Measurements from ENCODE around the gene FSCN2. TPM values are rescaled to one million over a fixed set of nuclear protein-coding genes. Genes with fewer than 3 reads are reported as not detected.

Gene FSCN2
- total RNA-seq, 2 donors from 2014 or later = 1.0 to 1.8 TPM

- peaks cover 19% of the 10 kb centered on the region for H3K4me1 Mint-ChIP-seq
- peaks cover 33% of the 10 kb centered on the region for H3K27me3 Mint-ChIP-seq (ENCODE audit: insufficient read depth)
- no peaks in the 10 kb centered on the region for H3K9me3 Mint-ChIP-seq
- Histone ChIP-seq H3K9me3 (ENCODE audit: control insufficient read depth, low read length) (no peaks in the 10 kb centered on the region), H3K9ac (ENCODE audit: extremely low read depth, low read length, poor library complexity, severe bottlenecking) (no peak overlapping the region), H3K36me3 (ENCODE audit: control insufficient read depth, insufficient read depth, low read length) (peaks cover 8% of the 10 kb centered on the region), H3K27me3 (ENCODE audit: control insufficient read depth, insufficient read depth, low read length, poor library complexity, severe bottlenecking) (peaks cover 8% of the 10 kb centered on the region), H3K4me3 (ENCODE audit: low read length) (peak overlapping the region; percentile 71), H3K27ac (ENCODE audit: low read depth, low read length) (no peak overlapping the region), H3K4me1 (ENCODE audit: control insufficient read depth, insufficient read depth, low read length) (peaks cover 17% of the 10 kb centered on the region)
- 71 to 84% methylated on average over 7 to 14 of the region's 14 CpGs for WGBS, 2 experiments (ENCODE audit: insufficient coverage in 1 of 2, insufficient read length in 1 of 2)
- H3K36me3 Mint-ChIP-seq (ENCODE audit: low read depth) = peaks cover 5% of the 10 kb centered on the region
- peak overlapping the region; percentile 43 for H3K4me3 Mint-ChIP-seq
- no peak for DNase-seq
- H3K27ac Mint-ChIP-seq = no peak overlapping the region
- TF ChIP-seq, protein P1, sequence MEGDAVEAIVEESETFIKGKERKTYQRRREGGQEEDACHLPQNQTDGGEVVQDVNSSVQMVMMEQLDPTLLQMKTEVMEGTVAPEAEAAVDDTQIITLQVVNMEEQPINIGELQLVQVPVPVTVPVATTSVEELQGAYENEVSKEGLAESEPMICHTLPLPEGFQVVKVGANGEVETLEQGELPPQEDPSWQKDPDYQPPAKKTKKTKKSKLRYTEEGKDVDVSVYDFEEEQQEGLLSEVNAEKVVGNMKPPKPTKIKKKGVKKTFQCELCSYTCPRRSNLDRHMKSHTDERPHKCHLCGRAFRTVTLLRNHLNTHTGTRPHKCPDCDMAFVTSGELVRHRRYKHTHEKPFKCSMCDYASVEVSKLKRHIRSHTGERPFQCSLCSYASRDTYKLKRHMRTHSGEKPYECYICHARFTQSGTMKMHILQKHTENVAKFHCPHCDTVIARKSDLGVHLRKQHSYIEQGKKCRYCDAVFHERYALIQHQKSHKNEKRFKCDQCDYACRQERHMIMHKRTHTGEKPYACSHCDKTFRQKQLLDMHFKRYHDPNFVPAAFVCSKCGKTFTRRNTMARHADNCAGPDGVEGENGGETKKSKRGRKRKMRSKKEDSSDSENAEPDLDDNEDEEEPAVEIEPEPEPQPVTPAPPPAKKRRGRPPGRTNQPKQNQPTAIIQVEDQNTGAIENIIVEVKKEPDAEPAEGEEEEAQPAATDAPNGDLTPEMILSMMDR (conservative IDR thresholded peaks at IDR 0.05) = no peak
Observed at GRCh38 chr17:81520021-81520901, 7.9 kb upstream of the FSCN2 start.

- TF ChIP-seq, protein P1 (conservative IDR thresholded peaks at IDR 0.05) = peak; percentile 72
- H3K27ac ChIP-seq (ENCODE audit: low read depth, low read length) = no peak overlapping the region
- H3K27me3 Mint-ChIP-seq (ENCODE audit: insufficient read depth) = peaks cover 42% of the 10 kb centered on the region
- H3K36me3 Mint-ChIP-seq (ENCODE audit: low read depth) = no peaks in the 10 kb centered on the region
- peaks cover 8% of the 10 kb centered on the region for H3K27me3 ChIP-seq (ENCODE audit: control insufficient read depth, insufficient read depth, low read length, poor library complexity, severe bottlenecking)
- H3K4me3 ChIP-seq (ENCODE audit: low read length) = no peak overlapping the region
- H3K9ac ChIP-seq (ENCODE audit: extremely low read depth, low read length, poor library complexity, severe bottlenecking) = no peak overlapping the region
- H3K4me1 ChIP-seq (ENCODE audit: control insufficient read depth, insufficient read depth, low read length) = peaks cover 9% of the 10 kb centered on the region
- H3K9me3 Mint-ChIP-seq = no peaks in the 10 kb centered on the region
- no peak overlapping the region for H3K4me3 Mint-ChIP-seq
- H3K4me1 Mint-ChIP-seq = peaks cover 8% of the 10 kb centered on the region
- 73 to 74% methylated on average over 15 to 25 of the region's 26 CpGs for WGBS, 2 experiments (ENCODE audit: insufficient coverage in 1 of 2, insufficient read length in 1 of 2)
- no peaks in the 10 kb centered on the region for H3K36me3 ChIP-seq (ENCODE audit: control insufficient read depth, insufficient read depth, low read length)
- H3K9me3 ChIP-seq (ENCODE audit: control insufficient read depth, low read length) = no peaks in the 10 kb centered on the region
- H3K27ac Mint-ChIP-seq = no peak overlapping the region
- DNase-seq = peak; percentile 95
Observed at GRCh38 chr17:81522491-81523401, 5.4 kb upstream of the FSCN2 start.

DNA sequence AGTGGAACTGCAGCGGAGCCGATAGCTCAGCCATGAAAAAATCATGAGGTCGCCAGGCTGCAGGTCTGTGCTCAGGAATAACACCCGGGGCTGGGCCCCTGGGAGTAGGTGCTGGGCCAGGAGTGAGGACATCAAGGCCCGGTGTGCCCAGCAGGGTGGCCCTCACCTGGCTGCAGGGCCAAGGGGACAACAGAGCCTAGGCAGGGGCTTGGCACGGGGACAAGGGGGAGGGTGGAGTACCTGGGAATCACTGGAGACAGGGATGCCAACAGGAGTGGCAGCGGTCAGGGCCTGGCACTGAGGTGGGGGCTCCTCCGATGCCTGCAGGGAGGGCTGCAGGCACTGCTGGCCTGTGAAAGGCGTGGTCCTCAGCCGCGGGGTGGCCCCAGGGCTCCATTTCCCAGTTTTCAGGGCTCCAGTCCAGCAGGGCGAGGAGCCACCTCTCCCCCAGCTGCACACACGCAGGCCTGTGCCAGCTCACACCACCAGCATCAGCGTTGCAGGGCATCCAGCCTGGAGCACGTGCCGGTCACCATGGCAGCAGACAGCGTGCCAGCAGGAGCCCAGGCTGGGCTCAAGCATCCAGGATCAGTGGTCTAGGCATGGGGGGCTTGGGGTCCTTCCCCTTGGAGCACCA lies 4.7 kb upstream of the FSCN2 start:
- Histone ChIP-seq H3K27ac (ENCODE audit: low read depth, low read length) (peak overlapping the region; percentile 82), H3K4me3 (ENCODE audit: low read length) (no peak overlapping the region), H3K4me1 (ENCODE audit: control insufficient read depth, insufficient read depth, low read length) (peaks cover 9% of the 10 kb centered on the region), H3K36me3 (ENCODE audit: control insufficient read depth, insufficient read depth, low read length) (no peaks in the 10 kb centered on the region), H3K9ac (ENCODE audit: extremely low read depth, low read length, poor library complexity, severe bottlenecking) (no peak overlapping the region), H3K27me3 (ENCODE audit: control insufficient read depth, insufficient read depth, low read length, poor library complexity, severe bottlenecking) (peaks cover 8% of the 10 kb centered on the region), H3K9me3 (ENCODE audit: control insufficient read depth, low read length) (no peaks in the 10 kb centered on the region)
- TF ChIP-seq, protein P1 (conservative IDR thresholded peaks at IDR 0.05) = peak; percentile 9
- Mint-ChIP-seq H3K27ac (no peak overlapping the region), H3K27me3 (ENCODE audit: insufficient read depth) (peaks cover 43% of the 10 kb centered on the region), H3K9me3 (no peaks in the 10 kb centered on the region), H3K4me3 (no peak overlapping the region), H3K36me3 (ENCODE audit: low read depth) (no peaks in the 10 kb centered on the region), H3K4me1 (peaks cover 2% of the 10 kb centered on the region)
- 66 to 74% methylated on average over 8 to 17 of the region's 17 CpGs for WGBS, 2 experiments (ENCODE audit: insufficient coverage in 1 of 2, insufficient read length in 1 of 2)
- no peak for DNase-seq

Data from endodermal cell (in vitro differentiated cells).